ENCODE results near the gene C1orf141. TPM values are rescaled to one million over a fixed set of nuclear protein-coding genes. Genes with fewer than 3 reads are reported as not detected.

Gene C1orf141
- total RNA-seq, 2 donors from 2014 or later, result not detected

GRCh38 chr1:67103548-67103947 is 31.2 kb downstream of the C1orf141 start:
- WGBS, 2 donors, result 65 to 93% methylated on average over 1 of the region's 1 CpG
- Histone ChIP-seq H3K27ac (no peak overlapping the region), H3K36me3 (replicated peaks in 1 of 2; ENCODE audit: insufficient read depth in 1 of 2, low read depth in 2 of 2) (no peaks in the 10 kb centered on the region), H3K4me3 (no peak overlapping the region), H3K9me3 (no peaks in the 10 kb centered on the region), H3K4me1 (no peaks in the 10 kb centered on the region), H3K27me3 (no peaks in the 10 kb centered on the region)
- DNase-seq (no peak), ATAC-seq (no peak)
- intact Hi-C loops (cut with DNase I), result no loop called here
- TF ChIP-seq POLR2A (IDR thresholded peaks at IDR 0.05), result no peak
- TF ChIP-seq CTCF (IDR thresholded peaks at IDR 0.05), result no peak

- H3K9me3 ChIP-seq, result no peaks in the 10 kb centered on the region
- no peak overlapping the region for H3K27ac ChIP-seq
- 41 to 53% methylated on average over 3 of the region's 3 CpGs for WGBS, 2 donors
- no peaks in the 10 kb centered on the region for H3K4me1 ChIP-seq
- H3K36me3 ChIP-seq (replicated peaks in 1 of 2; ENCODE audit: insufficient read depth in 1 of 2, low read depth in 2 of 2), result no peaks in the 10 kb centered on the region
- DNase-seq (no peak), ATAC-seq (no peak)
- intact Hi-C loops (cut with DNase I), result no loop called here
- H3K27me3 ChIP-seq, result no peaks in the 10 kb centered on the region
- TF ChIP-seq POLR2A (IDR thresholded peaks at IDR 0.05) (no peak), CTCF (IDR thresholded peaks at IDR 0.05) (no peak)
- no peak overlapping the region for H3K4me3 ChIP-seq
These were observed 33.9 kb downstream of the C1orf141 start for GRCh38 chr1:67100833-67101232.

DNA sequence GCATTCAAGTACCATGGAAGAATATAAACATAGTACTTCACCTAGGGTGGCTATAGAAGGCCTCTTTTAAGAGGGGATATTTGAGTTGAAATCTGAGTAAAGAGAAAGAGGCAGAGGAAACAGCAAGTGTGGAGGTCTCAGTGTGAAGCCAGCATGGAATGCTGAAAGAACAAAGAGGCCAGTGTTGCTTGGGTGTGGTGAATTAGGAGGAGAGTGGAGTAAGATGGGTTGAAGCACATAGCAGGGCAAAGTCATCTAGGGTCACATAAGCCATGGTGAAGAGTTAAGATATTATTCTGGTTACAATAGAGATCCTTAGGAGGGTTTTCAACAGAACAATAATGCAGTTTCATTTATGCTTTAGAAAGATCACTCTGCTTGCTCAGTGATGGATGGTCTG is 37.5 kb downstream of the C1orf141 start:
- TF ChIP-seq POLR2A (IDR thresholded peaks at IDR 0.05) (no peak), CTCF (IDR thresholded peaks at IDR 0.05) (no peak)
- intact Hi-C loops (cut with DNase I), result no loop called here
- no peak for ATAC-seq

DNA sequence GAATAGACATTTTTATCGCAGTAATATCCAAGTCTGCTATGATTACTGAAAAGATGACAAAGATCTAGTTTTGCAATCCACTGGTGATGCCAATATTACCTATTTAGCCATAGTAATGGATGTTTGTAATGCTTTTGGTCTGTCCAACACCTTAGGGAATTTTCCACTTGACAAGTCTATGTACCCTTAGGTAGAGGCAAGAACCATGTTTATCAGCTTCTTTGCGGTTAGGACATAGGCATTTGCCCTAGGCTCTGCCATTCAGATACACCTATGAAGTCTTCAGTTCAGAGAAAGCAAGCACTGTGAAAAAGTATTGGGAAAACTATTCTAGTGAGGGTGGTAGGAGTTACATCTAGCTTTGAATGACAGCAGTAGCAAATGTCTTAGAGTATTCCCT is 40.6 kb downstream of the C1orf141 start:
- no peak overlapping the region for H3K27ac ChIP-seq
- no peaks in the 10 kb centered on the region for H3K4me1 ChIP-seq
- no peaks in the 10 kb centered on the region for H3K27me3 ChIP-seq
- intact Hi-C loops (cut with DNase I), result no loop called here
- H3K9me3 ChIP-seq, result no peaks in the 10 kb centered on the region
- no peak for TF ChIP-seq POLR2A (IDR thresholded peaks at IDR 0.05)
- no peak for TF ChIP-seq CTCF (IDR thresholded peaks at IDR 0.05)
- 97% methylated on average over 2 of the region's 2 CpGs for WGBS, 2 donors
- H3K36me3 ChIP-seq (replicated peaks in 1 of 2; ENCODE audit: insufficient read depth in 1 of 2, low read depth in 2 of 2), result no peaks in the 10 kb centered on the region
- no peak for DNase-seq
- H3K4me3 ChIP-seq, result no peak overlapping the region
- ATAC-seq, result no peak

More for the DNA sequence above, 37.5 kb downstream of the C1orf141 start:
- Histone ChIP-seq H3K4me3 (no peak overlapping the region), H3K4me1 (no peaks in the 10 kb centered on the region), H3K27me3 (no peaks in the 10 kb centered on the region), H3K27ac (no peak overlapping the region), H3K36me3 (replicated peaks in 1 of 2; ENCODE audit: insufficient read depth in 1 of 2, low read depth in 2 of 2) (no peaks in the 10 kb centered on the region), H3K9me3 (no peaks in the 10 kb centered on the region)
- DNase-seq, result no peak

- WGBS, 2 donors, result 88 to 96% methylated on average over 1 of the region's 1 CpG
- no peak for DNase-seq
- Histone ChIP-seq H3K27ac (no peak overlapping the region), H3K4me1 (no peaks in the 10 kb centered on the region), H3K27me3 (no peaks in the 10 kb centered on the region), H3K4me3 (no peak overlapping the region), H3K9me3 (no peaks in the 10 kb centered on the region), H3K36me3 (replicated peaks in 1 of 2; ENCODE audit: insufficient read depth in 1 of 2, low read depth in 2 of 2) (no peaks in the 10 kb centered on the region)
- no peak for ATAC-seq
- intact Hi-C loops (cut with DNase I), result no loop called here
- TF ChIP-seq POLR2A (IDR thresholded peaks at IDR 0.05), result no peak
- TF ChIP-seq CTCF (IDR thresholded peaks at IDR 0.05), result no peak
These were observed 45.0 kb downstream of the C1orf141 start for GRCh38 chr1:67089685-67090208.
